ENCODE measurements around the gene MTRF1L.

MTRF1L gene

DNA sequence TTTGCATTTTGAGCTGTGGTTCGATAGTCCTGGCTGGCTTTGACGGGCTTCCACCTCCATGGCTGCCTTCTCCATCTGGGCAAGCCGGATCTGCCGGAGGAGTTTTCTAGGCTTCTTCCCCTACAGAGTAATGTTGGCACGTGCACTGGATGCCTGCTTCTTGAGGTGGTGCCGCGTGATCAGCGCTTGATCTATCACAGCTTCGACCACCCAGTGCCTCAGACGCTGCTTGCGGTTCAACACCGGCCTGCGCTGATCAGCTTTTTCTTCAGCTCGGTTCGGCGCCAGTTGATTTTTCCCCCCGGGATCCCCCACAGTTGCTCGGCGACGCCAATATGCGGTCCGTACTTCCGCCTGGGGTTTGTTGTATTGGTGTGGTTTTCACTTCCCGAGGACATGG is 43.2 kb downstream of the MTRF1L start:
- H3K4me2 ChIP-seq (ENCODE audit: low read length, poor library complexity, severe bottlenecking): no peak overlapping the region
- no peak overlapping the region for H2BK15ac ChIP-seq (ENCODE audit: low read depth, poor library complexity, severe bottlenecking)
- WGBS: 97% methylated on average over 22 of the region's 24 CpGs
- no peak overlapping the region for H2BK12ac ChIP-seq (ENCODE audit: low read length in 2 of 2)
- H3K4me3 ChIP-seq (ENCODE audit: insufficient read depth in 1 of 2, low read depth in 1 of 2, low read length in 2 of 2): no peak overlapping the region
- no peak overlapping the region for H3K18ac ChIP-seq (ENCODE audit: low read depth in 1 of 2, low read length in 2 of 2)
- H3K9me3 ChIP-seq (ENCODE audit: control insufficient read depth, low read length): no peaks in the 10 kb centered on the region
- H3K14ac ChIP-seq (ENCODE audit: low read length in 2 of 2): peak overlapping the region in 1 of 2 experiments; percentile 89
- peaks cover 7% of the 10 kb centered on the region for H3K4me1 ChIP-seq (ENCODE audit: control insufficient read depth, insufficient read depth, low read depth, low read length)
- no peaks in the 10 kb centered on the region for H3K36me3 ChIP-seq (ENCODE audit: control insufficient read depth in 1 of 2, insufficient read depth in 2 of 2, low read depth in 1 of 2, low read length in 2 of 2)
- H3K79me1 ChIP-seq (replicated peaks; ENCODE audit: low read length, poor library complexity, severe bottlenecking): no peaks in the 10 kb centered on the region
- H2BK120ac ChIP-seq (ENCODE audit: low read depth, low read length): no peak overlapping the region
- no peak for DNase-seq
- peak overlapping the region; percentile 9 for H2BK5ac ChIP-seq (ENCODE audit: low read depth, low read length, poor library complexity, severe bottlenecking)
- H3K9ac ChIP-seq (ENCODE audit: low read length): no peak overlapping the region
- peak overlapping the region in 1 of 2 experiments; percentile 94 for H3K23ac ChIP-seq (ENCODE audit: low read length in 2 of 2)
- H3K27ac ChIP-seq (ENCODE audit: low read length, poor library complexity, severe bottlenecking): no peak overlapping the region
- no peak overlapping the region for H3K4ac ChIP-seq (ENCODE audit: low read depth in 1 of 2, low read length in 2 of 2)
- H3K27me3 ChIP-seq (ENCODE audit: control insufficient read depth in 1 of 2, insufficient read depth in 1 of 2, low read length in 2 of 2): no peaks in the 10 kb centered on the region
- peak overlapping the region; percentile 42 for H2AFZ ChIP-seq (ENCODE audit: low read depth, low read length)
- no peak overlapping the region for H2AK5ac ChIP-seq (ENCODE audit: low read length, severe bottlenecking)
- peak overlapping the region; percentile 34 for H4K91ac ChIP-seq (ENCODE audit: low read length)
- no peak overlapping the region for H4K8ac ChIP-seq (ENCODE audit: low read length)

DNA sequence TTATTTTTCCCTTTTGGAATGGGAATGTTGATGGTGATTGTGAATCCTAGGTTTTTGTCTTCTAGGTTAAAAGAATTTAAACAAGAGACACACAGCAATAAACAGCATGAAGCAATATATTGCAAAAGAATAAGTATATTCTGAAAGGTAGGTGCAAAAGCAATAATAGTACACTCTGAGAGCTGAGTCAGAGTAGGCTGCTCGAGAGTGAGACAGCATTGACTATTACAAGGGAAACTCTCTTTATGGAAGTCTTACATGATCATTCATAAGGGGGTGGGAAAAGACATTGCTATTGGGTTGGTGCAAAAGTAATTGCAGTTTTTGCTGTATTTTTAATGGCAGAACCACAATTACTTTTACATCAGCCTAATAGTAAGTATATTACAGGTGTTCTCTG is 44.7 kb downstream of the MTRF1L start:
- WGBS: 68% methylated on average over 1 of the region's 1 CpG
- DNase-seq: no peak
- no peak overlapping the region for H2BK120ac ChIP-seq (ENCODE audit: low read depth, low read length)

DNA sequence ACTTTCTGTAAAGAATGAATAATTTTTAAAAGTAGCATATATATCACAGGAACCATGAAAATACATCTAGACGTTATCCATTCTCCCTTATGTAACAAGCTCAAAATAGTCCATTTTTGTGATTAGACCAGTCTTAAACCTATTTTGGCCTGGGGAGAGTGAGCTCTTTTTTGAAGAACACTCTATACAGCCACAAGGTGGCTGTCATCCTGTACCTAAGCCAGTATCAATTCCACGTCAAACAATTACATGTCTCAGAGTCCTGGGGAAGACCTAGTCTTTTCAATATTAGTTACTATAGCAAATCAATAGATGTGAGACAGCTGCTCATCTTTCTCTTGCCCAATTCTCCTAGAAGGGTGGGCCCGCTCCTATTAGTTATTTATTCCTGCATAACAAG is 48.1 kb downstream of the MTRF1L start:
- H3K4me1 ChIP-seq (ENCODE audit: control insufficient read depth, insufficient read depth, low read depth, low read length): peaks cover 9% of the 10 kb centered on the region
- 78% methylated on average over 3 of the region's 3 CpGs for WGBS
- H3K27ac ChIP-seq (ENCODE audit: low read length, poor library complexity, severe bottlenecking): no peak overlapping the region

More for the DNA sequence above, 44.7 kb downstream of the MTRF1L start:
- Histone ChIP-seq H3K4me2 (ENCODE audit: low read length, poor library complexity, severe bottlenecking) (no peak overlapping the region), H3K79me1 (replicated peaks; ENCODE audit: low read length, poor library complexity, severe bottlenecking) (no peaks in the 10 kb centered on the region), H3K27me3 (ENCODE audit: control insufficient read depth in 1 of 2, insufficient read depth in 1 of 2, low read length in 2 of 2) (no peaks in the 10 kb centered on the region), H2AK5ac (ENCODE audit: low read length, severe bottlenecking) (no peak overlapping the region), H3K4ac (ENCODE audit: low read depth in 1 of 2, low read length in 2 of 2) (no peak overlapping the region), H3K23ac (ENCODE audit: low read length in 2 of 2) (no peak overlapping the region), H3K9me3 (ENCODE audit: control insufficient read depth, low read length) (no peaks in the 10 kb centered on the region), H3K27ac (ENCODE audit: low read length, poor library complexity, severe bottlenecking) (no peak overlapping the region), H2BK12ac (ENCODE audit: low read length in 2 of 2) (no peak overlapping the region), H3K36me3 (ENCODE audit: control insufficient read depth in 1 of 2, insufficient read depth in 2 of 2, low read depth in 1 of 2, low read length in 2 of 2) (no peaks in the 10 kb centered on the region), H2BK5ac (ENCODE audit: low read depth, low read length, poor library complexity, severe bottlenecking) (no peak overlapping the region), H2BK15ac (ENCODE audit: low read depth, poor library complexity, severe bottlenecking) (no peak overlapping the region), H3K14ac (ENCODE audit: low read length in 2 of 2) (no peak overlapping the region), H4K91ac (ENCODE audit: low read length) (no peak overlapping the region), H3K4me1 (ENCODE audit: control insufficient read depth, insufficient read depth, low read depth, low read length) (peaks cover 7% of the 10 kb centered on the region), H4K8ac (ENCODE audit: low read length) (no peak overlapping the region), H3K9ac (ENCODE audit: low read length) (no peak overlapping the region), H3K18ac (ENCODE audit: low read depth in 1 of 2, low read length in 2 of 2) (no peak overlapping the region), H3K4me3 (ENCODE audit: insufficient read depth in 1 of 2, low read depth in 1 of 2, low read length in 2 of 2) (no peak overlapping the region), H2AFZ (ENCODE audit: low read depth, low read length) (no peak overlapping the region)

DNA sequence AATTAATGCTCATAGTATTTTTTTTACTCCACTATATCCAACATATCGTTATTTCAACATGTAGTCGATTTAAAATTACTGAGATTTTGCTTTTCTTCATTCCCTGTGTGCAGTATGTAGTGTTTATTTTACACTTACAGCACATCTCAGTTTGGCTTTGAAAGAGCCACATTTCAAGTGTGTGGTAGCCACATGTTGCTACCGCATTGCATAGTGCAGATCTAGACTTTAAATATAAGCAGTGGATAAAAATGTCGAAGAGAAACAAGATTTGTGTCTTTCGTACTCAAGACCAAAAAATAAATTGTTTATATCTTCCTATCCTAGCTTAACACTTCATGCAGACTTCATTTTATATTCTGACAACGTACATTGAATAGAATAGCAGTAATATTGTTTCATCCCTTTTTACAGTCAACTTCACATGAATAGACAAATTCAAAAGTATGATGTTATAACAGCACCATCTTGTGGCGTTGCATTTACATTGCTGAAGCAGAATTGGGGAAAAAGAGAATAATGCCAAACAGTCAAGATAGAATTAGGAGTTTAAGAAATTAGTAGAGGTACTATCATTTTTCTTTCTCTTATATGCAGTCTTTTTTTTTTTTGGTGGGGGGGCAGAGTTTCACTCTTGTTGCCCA is 49.5 kb downstream of the MTRF1L start:
- Histone ChIP-seq H3K9me3 (ENCODE audit: control insufficient read depth, low read length) (no peaks in the 10 kb centered on the region), H3K4me2 (ENCODE audit: low read length, poor library complexity, severe bottlenecking) (no peak overlapping the region), H2BK120ac (ENCODE audit: low read depth, low read length) (no peak overlapping the region), H3K4me3 (ENCODE audit: insufficient read depth in 1 of 2, low read depth in 1 of 2, low read length in 2 of 2) (no peak overlapping the region), H3K23ac (ENCODE audit: low read length in 2 of 2) (no peak overlapping the region), H3K18ac (ENCODE audit: low read depth in 1 of 2, low read length in 2 of 2) (no peak overlapping the region), H3K27me3 (ENCODE audit: control insufficient read depth in 1 of 2, insufficient read depth in 1 of 2, low read length in 2 of 2) (no peaks in the 10 kb centered on the region), H2AFZ (ENCODE audit: low read depth, low read length) (no peak overlapping the region), H2BK15ac (ENCODE audit: low read depth, poor library complexity, severe bottlenecking) (no peak overlapping the region), H4K8ac (ENCODE audit: low read length) (no peak overlapping the region), H2AK5ac (ENCODE audit: low read length, severe bottlenecking) (no peak overlapping the region), H3K9ac (ENCODE audit: low read length) (no peak overlapping the region), H3K79me1 (replicated peaks; ENCODE audit: low read length, poor library complexity, severe bottlenecking) (no peaks in the 10 kb centered on the region), H3K27ac (ENCODE audit: low read length, poor library complexity, severe bottlenecking) (no peak overlapping the region), H3K14ac (ENCODE audit: low read length in 2 of 2) (no peak overlapping the region), H2BK5ac (ENCODE audit: low read depth, low read length, poor library complexity, severe bottlenecking) (no peak overlapping the region), H2BK12ac (ENCODE audit: low read length in 2 of 2) (no peak overlapping the region), H3K4me1 (ENCODE audit: control insufficient read depth, insufficient read depth, low read depth, low read length) (peaks cover 9% of the 10 kb centered on the region), H4K91ac (ENCODE audit: low read length) (no peak overlapping the region), H3K36me3 (ENCODE audit: control insufficient read depth in 1 of 2, insufficient read depth in 2 of 2, low read depth in 1 of 2, low read length in 2 of 2) (no peaks in the 10 kb centered on the region), H3K4ac (ENCODE audit: low read depth in 1 of 2, low read length in 2 of 2) (no peak overlapping the region)
- peak; percentile 61 for DNase-seq
- 40% methylated on average over 2 of the region's 7 CpGs for WGBS

More for the DNA sequence above, 48.1 kb downstream of the MTRF1L start:
- no peak overlapping the region for H4K8ac ChIP-seq (ENCODE audit: low read length)
- no peak overlapping the region for H2BK5ac ChIP-seq (ENCODE audit: low read depth, low read length, poor library complexity, severe bottlenecking)
- no peaks in the 10 kb centered on the region for H3K27me3 ChIP-seq (ENCODE audit: control insufficient read depth in 1 of 2, insufficient read depth in 1 of 2, low read length in 2 of 2)
- H2BK15ac ChIP-seq (ENCODE audit: low read depth, poor library complexity, severe bottlenecking): no peak overlapping the region
- H2BK12ac ChIP-seq (ENCODE audit: low read length in 2 of 2): no peak overlapping the region
- H3K4ac ChIP-seq (ENCODE audit: low read depth in 1 of 2, low read length in 2 of 2): no peak overlapping the region
- H2AK5ac ChIP-seq (ENCODE audit: low read length, severe bottlenecking): no peak overlapping the region
- H2BK120ac ChIP-seq (ENCODE audit: low read depth, low read length): no peak overlapping the region
- H3K23ac ChIP-seq (ENCODE audit: low read length in 2 of 2): no peak overlapping the region
- no peak overlapping the region for H3K14ac ChIP-seq (ENCODE audit: low read length in 2 of 2)
- no peak overlapping the region for H3K18ac ChIP-seq (ENCODE audit: low read depth in 1 of 2, low read length in 2 of 2)
- H3K4me3 ChIP-seq (ENCODE audit: insufficient read depth in 1 of 2, low read depth in 1 of 2, low read length in 2 of 2): no peak overlapping the region
- H3K36me3 ChIP-seq (ENCODE audit: control insufficient read depth in 1 of 2, insufficient read depth in 2 of 2, low read depth in 1 of 2, low read length in 2 of 2): no peaks in the 10 kb centered on the region
- H4K91ac ChIP-seq (ENCODE audit: low read length): no peak overlapping the region
- H3K9ac ChIP-seq (ENCODE audit: low read length): no peak overlapping the region
- DNase-seq: no peak
- no peaks in the 10 kb centered on the region for H3K79me1 ChIP-seq (replicated peaks; ENCODE audit: low read length, poor library complexity, severe bottlenecking)
- no peaks in the 10 kb centered on the region for H3K9me3 ChIP-seq (ENCODE audit: control insufficient read depth, low read length)
- H2AFZ ChIP-seq (ENCODE audit: low read depth, low read length): no peak overlapping the region
- no peak overlapping the region for H3K4me2 ChIP-seq (ENCODE audit: low read length, poor library complexity, severe bottlenecking)
